ENCODE measurements around the gene ITGAX. TPM values are rescaled to one million over a fixed set of nuclear protein-coding genes. Genes with fewer than 3 reads are reported as not detected.

Gene ITGAX
- total RNA-seq, 1 experiment from 2014 or later, result 1.9 TPM

DNA sequence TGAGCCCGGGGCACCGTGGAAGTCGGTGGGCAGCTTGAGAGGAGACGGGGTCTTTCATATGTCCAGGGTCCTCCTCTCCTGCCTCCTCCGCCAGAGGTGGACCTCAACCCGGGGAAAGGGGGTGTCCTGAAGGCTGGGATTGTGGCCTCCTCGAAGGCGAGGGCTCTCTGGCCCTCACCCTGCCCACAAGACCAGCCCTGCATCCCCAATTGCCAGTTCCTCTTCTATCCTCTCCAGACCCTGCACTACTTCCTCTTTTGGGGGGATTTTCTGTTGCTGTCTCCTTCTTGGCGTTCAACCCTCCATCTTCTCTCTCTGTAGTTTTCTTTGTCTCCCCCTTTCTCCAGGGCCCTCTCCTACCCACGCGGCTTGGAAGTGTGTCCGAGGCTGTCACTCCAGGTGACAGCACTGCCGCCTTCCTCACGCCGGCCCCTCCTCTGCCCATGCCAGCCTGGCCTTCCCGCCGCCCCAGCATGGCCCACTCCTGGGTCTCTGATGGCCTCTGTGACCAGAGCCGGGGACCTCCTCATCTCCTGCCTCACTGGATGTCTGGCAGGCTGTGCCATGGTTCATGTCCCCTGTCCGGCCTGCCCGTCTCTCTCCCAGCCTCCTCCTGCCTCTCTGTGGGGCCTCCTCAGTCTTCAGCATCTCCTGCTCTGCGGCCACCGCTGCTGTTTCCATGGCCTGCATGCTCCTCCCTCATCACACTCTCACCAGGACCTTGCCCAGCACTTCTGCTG, 2.4 kb upstream of the ITGAX start:
- ATAC-seq (no peak), DNase-seq (ENCODE audit: low read depth, low spot score) (no peak)
- H3K27me3 ChIP-seq (ENCODE audit: insufficient read depth, low read length), result no peaks in the 10 kb centered on the region
- ChIA-PET POLR2A (no interaction called here), CTCF (no interaction called here), RAD21 (ENCODE audit: low non-redundant PET in 1 of 2, low total read pairs in 2 of 2, uncharacterized antibody in 2 of 2, unreplicated experiment in 2 of 2) (no interaction called here)
- no peak overlapping the region for H3K9ac ChIP-seq (ENCODE audit: low read length)
- H3K4me2 ChIP-seq (ENCODE audit: low read length), result no peak overlapping the region
- TF ChIP-seq EGR1 (IDR thresholded peaks at IDR 0.05; ENCODE audit: low read depth) (no peak), ELF1 (IDR thresholded peaks at IDR 0.05; ENCODE audit: borderline replicate concordance, low read depth) (no peak), SIN3A (IDR thresholded peaks at IDR 0.05; ENCODE audit: low read depth) (no peak), SRF (IDR thresholded peaks at IDR 0.05; ENCODE audit: low read depth) (no peak), FOSL1 (IDR thresholded peaks at IDR 0.05; ENCODE audit: low read depth) (no peak), POLR2AphosphoS5 (IDR thresholded peaks at IDR 0.05; ENCODE audit: low read depth, low read length) (no peak), SP1 (IDR thresholded peaks at IDR 0.05; ENCODE audit: low read depth) (no peak), POLR2A (IDR thresholded peaks at IDR 0.05; ENCODE audit: borderline replicate concordance, extremely low read depth, insufficient read depth, insufficient read length) (no peak), TCF7L2 (IDR thresholded peaks at IDR 0.05; ENCODE audit: borderline replicate concordance, extremely low read depth, insufficient read depth, insufficient read length) (no peak), YY1 (IDR thresholded peaks at IDR 0.05; ENCODE audit: extremely low read depth, insufficient replicate concordance, low read depth, low read length) (no peak), RAD21 (IDR thresholded peaks at IDR 0.05; ENCODE audit: low read depth) (no peak), CBX3 (IDR thresholded peaks at IDR 0.05; ENCODE audit: low read depth) (no peak), EZH2phosphoT487 (IDR thresholded peaks at IDR 0.05; ENCODE audit: borderline replicate concordance) (no peak), ZFX (IDR thresholded peaks at IDR 0.05) (no peak)
- TF ChIP-seq, protein P1, sequence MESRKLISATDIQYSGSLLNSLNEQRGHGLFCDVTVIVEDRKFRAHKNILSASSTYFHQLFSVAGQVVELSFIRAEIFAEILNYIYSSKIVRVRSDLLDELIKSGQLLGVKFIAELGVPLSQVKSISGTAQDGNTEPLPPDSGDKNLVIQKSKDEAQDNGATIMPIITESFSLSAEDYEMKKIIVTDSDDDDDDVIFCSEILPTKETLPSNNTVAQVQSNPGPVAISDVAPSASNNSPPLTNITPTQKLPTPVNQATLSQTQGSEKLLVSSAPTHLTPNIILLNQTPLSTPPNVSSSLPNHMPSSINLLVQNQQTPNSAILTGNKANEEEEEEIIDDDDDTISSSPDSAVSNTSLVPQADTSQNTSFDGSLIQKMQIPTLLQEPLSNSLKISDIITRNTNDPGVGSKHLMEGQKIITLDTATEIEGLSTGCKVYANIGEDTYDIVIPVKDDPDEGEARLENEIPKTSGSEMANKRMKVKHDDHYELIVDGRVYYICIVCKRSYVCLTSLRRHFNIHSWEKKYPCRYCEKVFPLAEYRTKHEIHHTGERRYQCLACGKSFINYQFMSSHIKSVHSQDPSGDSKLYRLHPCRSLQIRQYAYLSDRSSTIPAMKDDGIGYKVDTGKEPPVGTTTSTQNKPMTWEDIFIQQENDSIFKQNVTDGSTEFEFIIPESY (IDR thresholded peaks at IDR 0.05; ENCODE audit: extremely low read depth, insufficient replicate concordance, low read length), result no peak
- TF ChIP-seq, protein P2, sequence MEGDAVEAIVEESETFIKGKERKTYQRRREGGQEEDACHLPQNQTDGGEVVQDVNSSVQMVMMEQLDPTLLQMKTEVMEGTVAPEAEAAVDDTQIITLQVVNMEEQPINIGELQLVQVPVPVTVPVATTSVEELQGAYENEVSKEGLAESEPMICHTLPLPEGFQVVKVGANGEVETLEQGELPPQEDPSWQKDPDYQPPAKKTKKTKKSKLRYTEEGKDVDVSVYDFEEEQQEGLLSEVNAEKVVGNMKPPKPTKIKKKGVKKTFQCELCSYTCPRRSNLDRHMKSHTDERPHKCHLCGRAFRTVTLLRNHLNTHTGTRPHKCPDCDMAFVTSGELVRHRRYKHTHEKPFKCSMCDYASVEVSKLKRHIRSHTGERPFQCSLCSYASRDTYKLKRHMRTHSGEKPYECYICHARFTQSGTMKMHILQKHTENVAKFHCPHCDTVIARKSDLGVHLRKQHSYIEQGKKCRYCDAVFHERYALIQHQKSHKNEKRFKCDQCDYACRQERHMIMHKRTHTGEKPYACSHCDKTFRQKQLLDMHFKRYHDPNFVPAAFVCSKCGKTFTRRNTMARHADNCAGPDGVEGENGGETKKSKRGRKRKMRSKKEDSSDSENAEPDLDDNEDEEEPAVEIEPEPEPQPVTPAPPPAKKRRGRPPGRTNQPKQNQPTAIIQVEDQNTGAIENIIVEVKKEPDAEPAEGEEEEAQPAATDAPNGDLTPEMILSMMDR (IDR thresholded peaks at IDR 0.05 in 2 of 3, conservative IDR thresholded peaks at IDR 0.05 in 1 of 3; ENCODE audit: borderline replicate concordance in 1 of 3, insufficient read depth in 1 of 3, low read depth in 2 of 3, low read length in 2 of 3), result no peak
- TF ChIP-seq, protein P3, sequence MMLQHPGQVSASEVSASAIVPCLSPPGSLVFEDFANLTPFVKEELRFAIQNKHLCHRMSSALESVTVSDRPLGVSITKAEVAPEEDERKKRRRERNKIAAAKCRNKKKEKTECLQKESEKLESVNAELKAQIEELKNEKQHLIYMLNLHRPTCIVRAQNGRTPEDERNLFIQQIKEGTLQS (IDR thresholded peaks at IDR 0.05), result no peak
- TF ChIP-seq, protein P4, sequence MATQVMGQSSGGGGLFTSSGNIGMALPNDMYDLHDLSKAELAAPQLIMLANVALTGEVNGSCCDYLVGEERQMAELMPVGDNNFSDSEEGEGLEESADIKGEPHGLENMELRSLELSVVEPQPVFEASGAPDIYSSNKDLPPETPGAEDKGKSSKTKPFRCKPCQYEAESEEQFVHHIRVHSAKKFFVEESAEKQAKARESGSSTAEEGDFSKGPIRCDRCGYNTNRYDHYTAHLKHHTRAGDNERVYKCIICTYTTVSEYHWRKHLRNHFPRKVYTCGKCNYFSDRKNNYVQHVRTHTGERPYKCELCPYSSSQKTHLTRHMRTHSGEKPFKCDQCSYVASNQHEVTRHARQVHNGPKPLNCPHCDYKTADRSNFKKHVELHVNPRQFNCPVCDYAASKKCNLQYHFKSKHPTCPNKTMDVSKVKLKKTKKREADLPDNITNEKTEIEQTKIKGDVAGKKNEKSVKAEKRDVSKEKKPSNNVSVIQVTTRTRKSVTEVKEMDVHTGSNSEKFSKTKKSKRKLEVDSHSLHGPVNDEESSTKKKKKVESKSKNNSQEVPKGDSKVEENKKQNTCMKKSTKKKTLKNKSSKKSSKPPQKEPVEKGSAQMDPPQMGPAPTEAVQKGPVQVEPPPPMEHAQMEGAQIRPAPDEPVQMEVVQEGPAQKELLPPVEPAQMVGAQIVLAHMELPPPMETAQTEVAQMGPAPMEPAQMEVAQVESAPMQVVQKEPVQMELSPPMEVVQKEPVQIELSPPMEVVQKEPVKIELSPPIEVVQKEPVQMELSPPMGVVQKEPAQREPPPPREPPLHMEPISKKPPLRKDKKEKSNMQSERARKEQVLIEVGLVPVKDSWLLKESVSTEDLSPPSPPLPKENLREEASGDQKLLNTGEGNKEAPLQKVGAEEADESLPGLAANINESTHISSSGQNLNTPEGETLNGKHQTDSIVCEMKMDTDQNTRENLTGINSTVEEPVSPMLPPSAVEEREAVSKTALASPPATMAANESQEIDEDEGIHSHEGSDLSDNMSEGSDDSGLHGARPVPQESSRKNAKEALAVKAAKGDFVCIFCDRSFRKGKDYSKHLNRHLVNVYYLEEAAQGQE (IDR thresholded peaks at IDR 0.05; ENCODE audit: low read depth), result no peak
- no peaks in the 10 kb centered on the region for H3K79me2 ChIP-seq (ENCODE audit: insufficient read depth, low read length)
- no peak overlapping the region for H2AFZ ChIP-seq (ENCODE audit: low read depth, low read length, poor library complexity, severe bottlenecking)
- H3K4me3 ChIP-seq (replicated peaks in 1 of 2; ENCODE audit: low read depth in 1 of 2, low read length in 2 of 2), result no peak overlapping the region
- H4K20me1 ChIP-seq (ENCODE audit: insufficient read depth), result no peaks in the 10 kb centered on the region
- intact Hi-C loops (cut with micrococcal nuclease), result no loop called here
- H3K9me2 ChIP-seq (ENCODE audit: insufficient read depth), result no peaks in the 10 kb centered on the region
- BruUV-seq (replicated peaks), result no TSS peak
- H3K4me1 ChIP-seq (ENCODE audit: control insufficient read depth in 1 of 2, insufficient read depth in 2 of 2, low read length in 2 of 2), result peaks cover 10 to 14% of the 10 kb centered on the region in 2 experiments; a peak in 3 of 4 replicates
- no peaks in the 10 kb centered on the region for H3K36me3 ChIP-seq (ENCODE audit: control insufficient read depth in 1 of 2, insufficient read depth in 2 of 2, low read length in 2 of 2)
- no peaks in the 10 kb centered on the region for H3K9me3 ChIP-seq (ENCODE audit: control insufficient read depth in 1 of 2, insufficient read depth in 1 of 2, low read depth in 1 of 2, low read length in 2 of 2)
- no peak overlapping the region for H3K27ac ChIP-seq (ENCODE audit: low read depth, low read length)
